ENCODE measurements around the gene CLSTN2.

DNA sequence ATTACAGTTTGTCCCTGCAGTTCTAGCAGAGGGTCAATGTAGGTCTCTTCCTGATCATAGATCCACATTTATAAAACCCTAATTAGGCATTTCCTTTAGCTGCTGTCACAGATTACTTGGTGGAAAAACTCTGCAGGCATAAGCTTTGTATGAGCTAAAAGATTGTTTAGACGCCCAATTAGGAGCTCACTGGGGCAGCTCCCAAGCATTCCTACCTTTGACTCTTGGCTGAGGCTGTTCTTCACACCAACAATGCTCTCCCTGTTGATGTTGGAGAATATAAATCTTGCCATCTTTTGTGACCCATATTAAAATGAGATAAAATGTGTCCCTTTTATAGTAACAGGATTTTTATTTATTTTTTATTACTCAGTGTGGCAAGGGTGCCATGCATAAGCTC, 594.6 kb downstream of the CLSTN2 start:
- TF ChIP-seq, protein P1, sequence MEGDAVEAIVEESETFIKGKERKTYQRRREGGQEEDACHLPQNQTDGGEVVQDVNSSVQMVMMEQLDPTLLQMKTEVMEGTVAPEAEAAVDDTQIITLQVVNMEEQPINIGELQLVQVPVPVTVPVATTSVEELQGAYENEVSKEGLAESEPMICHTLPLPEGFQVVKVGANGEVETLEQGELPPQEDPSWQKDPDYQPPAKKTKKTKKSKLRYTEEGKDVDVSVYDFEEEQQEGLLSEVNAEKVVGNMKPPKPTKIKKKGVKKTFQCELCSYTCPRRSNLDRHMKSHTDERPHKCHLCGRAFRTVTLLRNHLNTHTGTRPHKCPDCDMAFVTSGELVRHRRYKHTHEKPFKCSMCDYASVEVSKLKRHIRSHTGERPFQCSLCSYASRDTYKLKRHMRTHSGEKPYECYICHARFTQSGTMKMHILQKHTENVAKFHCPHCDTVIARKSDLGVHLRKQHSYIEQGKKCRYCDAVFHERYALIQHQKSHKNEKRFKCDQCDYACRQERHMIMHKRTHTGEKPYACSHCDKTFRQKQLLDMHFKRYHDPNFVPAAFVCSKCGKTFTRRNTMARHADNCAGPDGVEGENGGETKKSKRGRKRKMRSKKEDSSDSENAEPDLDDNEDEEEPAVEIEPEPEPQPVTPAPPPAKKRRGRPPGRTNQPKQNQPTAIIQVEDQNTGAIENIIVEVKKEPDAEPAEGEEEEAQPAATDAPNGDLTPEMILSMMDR (IDR thresholded peaks at IDR 0.05) = no peak
- no peak for TF ChIP-seq POLR2A (IDR thresholded peaks at IDR 0.05)
